Prostate gland (tissue), 2 donors: ENCODE results near the gene MAGEA4. TPM values are rescaled to one million over a fixed set of nuclear protein-coding genes. Genes with fewer than 3 reads are reported as not detected.

Experiments used
- DNase-seq: peaks from one replicate; pipeline ENCODE4 v3.0.0-alpha.2; 2019; ENCODE audit warnings: low spot score
- H3K27ac ChIP-seq, 2 donors: fragments of 200-600 bp; sonication (generic); 2 replicates each; pipeline ENCODE4 v1.5.1; 2017 to 2019
- H3K27me3 ChIP-seq: fragments of 200-600 bp; sonication (generic); replicated peaks from 2 replicates; pipeline ENCODE4 v1.5.1; 2019; ENCODE audit not compliant: insufficient read depth
- H3K36me3 ChIP-seq, 2 donors: fragments of 200-600 bp; sonication (generic); 1 replicate in 1 of 2; 2 replicates in 1 of 2; pipeline versions ENCODE4 v1.5.1 to v1.8.1; 2017 to 2019
- H3K4me1 ChIP-seq: fragments of 200-600 bp; sonication (generic); replicated peaks from 2 replicates; pipeline ENCODE4 v1.5.1; 2019
- H3K4me3 ChIP-seq, 2 donors: fragments of 200-600 bp; sonication (generic); 2 replicates each; pipeline ENCODE4 v1.5.1; 2017 to 2019
- H3K9me3 ChIP-seq: fragments of 200-600 bp; sonication (generic); 2 replicates; pipeline ENCODE4 v1.5.1; 2017
- POLR2A ChIP-seq: fragments of 450-650 bp; IDR thresholded peaks from one replicate; pipeline ENCODE4 v1.6.1; 2016; ENCODE audit warnings: antibody characterized with exemption, mild to moderate bottlenecking
- POLR2AphosphoS5 ChIP-seq: sonication (generic); formaldehyde crosslinking; IDR thresholded peaks from one replicate; pipeline ENCODE4 v1.6.1; 2017; ENCODE audit warnings: antibody characterized with exemption
- WGBS: methylation state at CpG from one replicate; pipeline ENCODE4 v1.1.5; 2018; 5-methylcytosine and 5-hydroxymethylcytosine counted together
- intact Hi-C: fragments of 100-400 bp; cut with DNase I; formaldehyde crosslinking; loops from one replicate; pipeline ENCODE4 v1.14.2; 2022
- total RNA-seq, 2 donors: library from RNA; depleted of rRNA; stranded (reverse); fragments of >200 nt; gene quantifications; one replicate each; pipeline ENCODE4 v1.1.0, GENCODE V29; 2016
- TF ChIP-seq, protein P1 (sequence below), 4 experiments: fragments of 200-600 bp in 2 of 4; fragments of 450-650 bp in 2 of 4; sonication (generic) in 2 of 4; IDR thresholded peaks; 1 replicate in 3 of 4; 2 replicates in 1 of 4; pipeline ENCODE4 v1.5.1; 2016 to 2019; ENCODE audit warnings: antibody characterized with exemption in 4 of 4, mild to moderate bottlenecking in 2 of 4, moderate library complexity in 2 of 4

MAGEA4 gene
- total RNA-seq, 2 donors from 2014 or later: 47.7 TPM; not detected in 1

DNA sequence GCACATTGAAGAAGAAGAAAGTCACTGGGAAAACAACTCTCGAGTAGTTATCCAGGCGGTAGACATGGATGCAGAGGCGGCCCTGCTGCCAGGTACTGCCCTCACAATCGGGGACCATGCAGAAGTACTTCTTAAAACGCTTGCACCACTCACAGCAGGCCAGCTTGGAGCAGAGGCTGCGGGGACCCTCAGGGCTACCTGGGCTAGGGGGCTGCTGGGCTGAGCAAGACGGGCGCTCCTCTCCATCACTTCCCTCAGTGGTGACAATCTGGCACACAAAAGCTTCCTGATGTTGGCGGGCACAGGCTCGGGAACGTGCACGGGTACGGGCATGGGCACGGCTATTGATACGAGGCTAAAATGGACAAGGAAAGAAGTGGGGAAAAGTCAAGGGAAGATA is 42.0 kb downstream of the MAGEA4 start:
- H3K36me3 ChIP-seq: no peaks in the 10 kb centered on the region
- no peak overlapping the region for H3K4me3 ChIP-seq
- no peaks in the 10 kb centered on the region for H3K9me3 ChIP-seq
- WGBS: 95% methylated on average over 15 of the region's 15 CpGs
- H3K4me1 ChIP-seq: no peaks in the 10 kb centered on the region
- no peaks in the 10 kb centered on the region for H3K27me3 ChIP-seq
- DNase-seq: no peak
- intact Hi-C loops: no loop called here
- H3K27ac ChIP-seq: no peak overlapping the region
- TF ChIP-seq, protein P1, sequence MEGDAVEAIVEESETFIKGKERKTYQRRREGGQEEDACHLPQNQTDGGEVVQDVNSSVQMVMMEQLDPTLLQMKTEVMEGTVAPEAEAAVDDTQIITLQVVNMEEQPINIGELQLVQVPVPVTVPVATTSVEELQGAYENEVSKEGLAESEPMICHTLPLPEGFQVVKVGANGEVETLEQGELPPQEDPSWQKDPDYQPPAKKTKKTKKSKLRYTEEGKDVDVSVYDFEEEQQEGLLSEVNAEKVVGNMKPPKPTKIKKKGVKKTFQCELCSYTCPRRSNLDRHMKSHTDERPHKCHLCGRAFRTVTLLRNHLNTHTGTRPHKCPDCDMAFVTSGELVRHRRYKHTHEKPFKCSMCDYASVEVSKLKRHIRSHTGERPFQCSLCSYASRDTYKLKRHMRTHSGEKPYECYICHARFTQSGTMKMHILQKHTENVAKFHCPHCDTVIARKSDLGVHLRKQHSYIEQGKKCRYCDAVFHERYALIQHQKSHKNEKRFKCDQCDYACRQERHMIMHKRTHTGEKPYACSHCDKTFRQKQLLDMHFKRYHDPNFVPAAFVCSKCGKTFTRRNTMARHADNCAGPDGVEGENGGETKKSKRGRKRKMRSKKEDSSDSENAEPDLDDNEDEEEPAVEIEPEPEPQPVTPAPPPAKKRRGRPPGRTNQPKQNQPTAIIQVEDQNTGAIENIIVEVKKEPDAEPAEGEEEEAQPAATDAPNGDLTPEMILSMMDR (IDR thresholded peaks at IDR 0.05): no peak
- no peak for TF ChIP-seq POLR2AphosphoS5
- TF ChIP-seq POLR2A: no peak

DNA sequence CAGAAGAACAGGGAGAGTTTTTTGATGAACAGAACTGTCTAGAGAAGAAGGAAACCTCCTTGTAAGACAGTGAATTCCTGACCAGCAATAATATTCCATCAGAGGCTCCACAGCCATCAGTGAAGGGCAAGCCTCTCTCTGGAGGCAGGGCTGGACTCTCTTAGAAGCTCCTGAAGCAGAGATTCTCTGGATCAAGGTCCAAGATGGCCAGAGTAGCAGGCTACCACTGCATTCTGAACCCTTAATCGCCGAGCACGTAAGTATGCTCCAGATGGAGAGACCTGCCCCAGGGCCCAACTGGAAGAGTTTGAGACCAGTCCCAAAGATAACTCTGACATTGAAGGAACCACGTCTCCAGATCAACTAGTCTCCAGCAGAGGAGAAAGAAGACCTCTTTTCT is 45.4 kb downstream of the MAGEA4 start:
- H3K4me3 ChIP-seq: no peak overlapping the region
- no peak overlapping the region for H3K27ac ChIP-seq
- intact Hi-C loops: no loop called here
- WGBS: 91% methylated on average over 4 of the region's 4 CpGs
- TF ChIP-seq POLR2A: no peak
- TF ChIP-seq, protein P1 (IDR thresholded peaks at IDR 0.05): no peak
- no peak for TF ChIP-seq POLR2AphosphoS5
- DNase-seq: no peak
- no peaks in the 10 kb centered on the region for H3K4me1 ChIP-seq
- no peaks in the 10 kb centered on the region for H3K9me3 ChIP-seq
- no peaks in the 10 kb centered on the region for H3K36me3 ChIP-seq
- H3K27me3 ChIP-seq: no peaks in the 10 kb centered on the region

DNA sequence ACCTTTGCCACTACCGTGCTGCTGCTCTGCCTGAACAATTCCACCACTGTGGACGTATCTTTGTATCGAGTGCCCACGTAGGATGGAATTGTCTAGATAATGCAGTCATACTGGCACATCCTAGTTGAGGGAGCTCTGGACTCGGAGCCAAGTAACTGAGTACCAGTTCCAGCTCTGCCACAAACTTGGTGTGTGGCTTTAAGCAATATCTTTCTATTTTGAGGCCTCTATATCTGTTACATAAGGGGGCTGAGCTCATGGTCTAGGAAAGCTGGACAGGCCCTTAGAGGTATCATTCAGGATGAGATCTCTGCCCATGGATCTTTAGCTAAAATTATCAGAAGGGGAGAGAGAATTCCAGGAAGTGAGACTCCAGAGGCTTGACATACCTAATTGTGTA is 49.3 kb downstream of the MAGEA4 start:
- Histone ChIP-seq H3K27me3 (no peaks in the 10 kb centered on the region), H3K36me3 (no peaks in the 10 kb centered on the region), H3K27ac (no peak overlapping the region), H3K4me1 (no peaks in the 10 kb centered on the region), H3K9me3 (no peaks in the 10 kb centered on the region), H3K4me3 (no peak overlapping the region)
- DNase-seq: no peak
- WGBS: 77% methylated on average over 5 of the region's 5 CpGs
- intact Hi-C loops: no loop called here
- TF ChIP-seq, protein P1 (IDR thresholded peaks at IDR 0.05): no peak
- no peak for TF ChIP-seq POLR2AphosphoS5
- TF ChIP-seq POLR2A: no peak

DNA sequence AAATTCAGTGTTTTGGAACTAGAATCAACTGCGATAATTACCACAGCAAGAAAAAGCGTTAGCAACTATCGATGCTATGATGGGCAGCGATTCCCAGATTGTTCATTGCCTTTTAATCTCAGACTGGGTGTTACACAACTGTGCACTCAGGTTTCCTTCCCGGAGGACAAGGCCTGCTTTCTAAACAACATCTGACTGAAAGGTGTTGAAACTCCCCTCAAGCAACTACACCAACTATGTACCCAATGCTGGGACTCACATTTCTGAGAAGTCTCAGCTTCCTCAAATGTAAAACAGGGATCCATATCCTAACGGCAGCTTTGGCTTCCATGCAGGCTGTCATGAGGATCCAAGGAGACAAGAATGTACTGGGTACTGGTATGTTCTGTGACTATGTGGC is 53.5 kb downstream of the MAGEA4 start:
- intact Hi-C loops: no loop called here
- H3K4me3 ChIP-seq: no peak overlapping the region
- no peaks in the 10 kb centered on the region for H3K4me1 ChIP-seq
- H3K9me3 ChIP-seq: no peaks in the 10 kb centered on the region
- no peak overlapping the region for H3K27ac ChIP-seq
- DNase-seq: no peak
- TF ChIP-seq POLR2AphosphoS5 (no peak), POLR2A (no peak)
- TF ChIP-seq, protein P1 (IDR thresholded peaks at IDR 0.05): no peak
- WGBS: 91% methylated on average over 6 of the region's 6 CpGs
- no peaks in the 10 kb centered on the region for H3K36me3 ChIP-seq
- no peaks in the 10 kb centered on the region for H3K27me3 ChIP-seq

DNA sequence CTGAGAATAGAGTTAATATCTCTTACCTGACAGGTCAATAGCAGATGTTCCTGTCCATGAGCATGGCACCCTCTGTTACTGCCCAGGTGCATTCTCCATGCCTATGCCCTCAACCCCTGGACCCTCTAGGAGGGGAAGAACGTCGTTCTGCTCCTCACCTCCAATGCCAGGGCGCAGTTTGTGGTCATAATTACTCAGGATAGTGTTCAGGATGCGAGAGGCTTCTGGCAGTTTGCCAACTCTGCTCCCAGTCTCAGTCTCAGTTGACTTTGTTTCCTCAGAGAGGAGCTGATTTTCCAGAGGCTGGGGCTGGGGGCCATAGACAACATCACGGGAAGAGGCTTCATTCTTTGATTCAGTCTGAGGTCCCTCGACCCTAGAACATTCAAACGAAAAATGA is 57.3 kb downstream of the MAGEA4 start:
- Histone ChIP-seq H3K27ac (no peak overlapping the region), H3K4me1 (no peaks in the 10 kb centered on the region), H3K36me3 (no peaks in the 10 kb centered on the region), H3K4me3 (no peak overlapping the region), H3K9me3 (no peaks in the 10 kb centered on the region), H3K27me3 (no peaks in the 10 kb centered on the region)
- DNase-seq: no peak
- no peak for TF ChIP-seq POLR2A
- TF ChIP-seq, protein P1 (IDR thresholded peaks at IDR 0.05): no peak
- no peak for TF ChIP-seq POLR2AphosphoS5
- WGBS: 83% methylated on average over 7 of the region's 7 CpGs
- intact Hi-C loops: no loop called here
